ENCODE measurements around the gene POLDIP3.
"Not testable (repeated sequence)": the region's sequence is repeated elsewhere in the genome, so short reads cannot be mapped to it uniquely, and the experiment has no call there.

POLDIP3 gene

GRCh38 chr22:42586381-42586780, 28.3 kb downstream of the POLDIP3 start:
- no peak for DNase-seq (ENCODE audit: low read depth in 3 of 3)

GRCh38 chr22:42585096-42585495, 29.6 kb downstream of the POLDIP3 start:
- no peak for DNase-seq (ENCODE audit: low read depth in 3 of 3)

- DNase-seq (ENCODE audit: low read depth in 3 of 3) = no peak
Measured at GRCh38 chr22:42584364-42584940, 30.2 kb downstream of the POLDIP3 start.

GRCh38 chr22:42582987-42583386, 31.7 kb downstream of the POLDIP3 start:
- no peak for DNase-seq (ENCODE audit: low read depth in 3 of 3)

GRCh38 chr22:42581762-42582716, 32.6 kb downstream of the POLDIP3 start:
- peak; percentile 72 to 83 (median 74) for DNase-seq (ENCODE audit: low read depth in 3 of 3)

GRCh38 chr22:42581194-42581761, 33.4 kb downstream of the POLDIP3 start:
- DNase-seq (ENCODE audit: low read depth in 3 of 3) = not testable (repeated sequence)

- DNase-seq (ENCODE audit: low read depth in 3 of 3) = not testable (repeated sequence)
Measured at GRCh38 chr22:42580040-42580439, 34.6 kb downstream of the POLDIP3 start.

GRCh38 chr22:42577623-42578240, 37.0 kb downstream of the POLDIP3 start:
- DNase-seq (ENCODE audit: low read depth in 3 of 3) = no peak

GRCh38 chr22:42577141-42577540, 37.5 kb downstream of the POLDIP3 start:
- DNase-seq (ENCODE audit: low read depth in 3 of 3) = not testable (repeated sequence)

- not testable (repeated sequence) for DNase-seq (ENCODE audit: low read depth in 3 of 3)
Measured at GRCh38 chr22:42575996-42576574, 38.6 kb downstream of the POLDIP3 start.

- not testable (repeated sequence) for DNase-seq (ENCODE audit: low read depth in 3 of 3)
Measured at GRCh38 chr22:42574468-42574867, 40.2 kb downstream of the POLDIP3 start.

GRCh38 chr22:42574046-42574445, 40.6 kb downstream of the POLDIP3 start:
- DNase-seq (ENCODE audit: low read depth in 3 of 3) = not testable (repeated sequence)

- not testable (repeated sequence) for DNase-seq (ENCODE audit: low read depth in 3 of 3)
Measured at GRCh38 chr22:42571068-42571467, 43.6 kb downstream of the POLDIP3 start.

GRCh38 chr22:42570580-42570979, 44.1 kb downstream of the POLDIP3 start:
- DNase-seq (ENCODE audit: low read depth in 3 of 3) = not testable (repeated sequence)

- DNase-seq (ENCODE audit: low read depth in 3 of 3) = not testable (repeated sequence)
Measured at GRCh38 chr22:42567950-42568349, 46.7 kb downstream of the POLDIP3 start.

- no peak for DNase-seq (ENCODE audit: low read depth in 3 of 3)
Measured at GRCh38 chr22:42565956-42566355, 48.7 kb downstream of the POLDIP3 start.

- no peak for DNase-seq (ENCODE audit: low read depth in 3 of 3)
Measured at GRCh38 chr22:42564699-42565098, 50.0 kb downstream of the POLDIP3 start.

GRCh38 chr22:42563943-42564342, 50.7 kb downstream of the POLDIP3 start:
- DNase-seq (ENCODE audit: low read depth in 3 of 3) = not testable (repeated sequence)

GRCh38 chr22:42562684-42563083, 52.0 kb downstream of the POLDIP3 start:
- no peak for DNase-seq (ENCODE audit: low read depth in 3 of 3)

GRCh38 chr22:42562279-42562678, 52.4 kb downstream of the POLDIP3 start:
- no peak for DNase-seq (ENCODE audit: low read depth in 3 of 3)

- no peak for DNase-seq (ENCODE audit: low read depth in 3 of 3)
Measured at GRCh38 chr22:42561856-42562255, 52.8 kb downstream of the POLDIP3 start.

- peak in 1 of 3 donors; percentile 27 for DNase-seq (ENCODE audit: low read depth in 3 of 3)
Measured at GRCh38 chr22:42560781-42561180, 53.9 kb downstream of the POLDIP3 start.

All from stimulated activated CD4-positive, alpha-beta T cell treated with anti-CD3 and anti-CD28 coated beads, TNF-alpha, amount 100 ng/mL, for 48 hours (primary cell).